Activated CD4-positive, alpha-beta T cell treated with anti-CD3 and anti-CD28 coated beads, Interleukin-2, amount 10 ng/mL, durations not matched to agents 24 days and 14 days (primary cell): ENCODE results near the gene FNDC3A. TPM values are rescaled to one million over a fixed set of nuclear protein-coding genes. Genes with fewer than 3 reads are reported as not detected.
"Not testable (repeated sequence)": the region's sequence is repeated elsewhere in the genome, so short reads cannot be mapped to it uniquely, and the experiment has no call there.

ENCODE experiments used
- DNase-seq: peaks from one replicate; pipeline ENCODE4 v3.0.0; 2022
- H3K27ac Mint-ChIP-seq: one replicate; pipeline ENCODE4 v1.8.0; 2022; ENCODE audit warnings: mild to moderate bottlenecking, mixed read lengths
- H3K27me3 Mint-ChIP-seq: one replicate; pipeline ENCODE4 v1.8.0; 2022; ENCODE audit warnings: mixed read lengths
- H3K36me3 Mint-ChIP-seq: one replicate; pipeline ENCODE4 v1.8.0; 2022; ENCODE audit warnings: low read depth, mild to moderate bottlenecking, mixed read lengths
- H3K4me1 Mint-ChIP-seq: one replicate; pipeline ENCODE4 v1.8.0; 2021; ENCODE audit warnings: mixed read lengths
- H3K4me3 Mint-ChIP-seq: one replicate; pipeline ENCODE4 v1.8.0; 2022; ENCODE audit warnings: mild to moderate bottlenecking, moderate library complexity, mixed read lengths
- H3K9me3 Mint-ChIP-seq: one replicate; pipeline ENCODE4 v1.8.0; 2021; ENCODE audit warnings: mixed read lengths
- intact Hi-C: fragments of 100-400 bp; cut with micrococcal nuclease; formaldehyde crosslinking; loops from one replicate; pipeline ENCODE4 v1.15.1; 2023
- total RNA-seq: library from RNA; stranded (reverse); gene quantifications from 2 replicates; pipeline ENCODE4 v1.2.3, GENCODE V29; 2022

The FNDC3A gene
- total RNA-seq, 1 donor from 2014 or later: 23.5 TPM

DNA sequence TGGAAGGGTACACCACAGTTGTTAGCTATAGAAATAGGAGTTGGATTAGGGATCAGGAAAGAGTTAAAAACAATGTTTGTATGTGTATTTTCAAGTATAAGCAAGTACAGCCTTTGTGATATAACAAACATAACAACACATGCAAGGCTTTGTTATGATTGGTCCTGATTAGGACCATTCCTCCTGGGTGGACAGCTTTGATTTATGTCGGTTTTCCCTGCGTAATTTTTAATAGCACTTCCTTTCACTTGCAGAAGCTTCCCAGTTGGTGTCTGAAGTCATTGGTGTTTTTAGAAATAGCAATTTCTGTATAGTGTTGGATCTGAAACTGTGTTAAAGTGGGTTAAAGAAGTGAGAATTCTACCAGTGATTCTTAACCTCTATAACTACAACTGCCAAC lies 10.0 kb downstream of the FNDC3A start:
- no peak overlapping the region for H3K4me3 Mint-ChIP-seq
- intact Hi-C loops: no loop called here
- H3K27me3 Mint-ChIP-seq: no peaks in the 10 kb centered on the region
- peaks cover 4% of the 10 kb centered on the region for H3K9me3 Mint-ChIP-seq
- H3K4me1 Mint-ChIP-seq: peaks cover 5% of the 10 kb centered on the region
- no peak overlapping the region for H3K27ac Mint-ChIP-seq
- peaks cover 19% of the 10 kb centered on the region for H3K36me3 Mint-ChIP-seq
- DNase-seq: no peak

DNA sequence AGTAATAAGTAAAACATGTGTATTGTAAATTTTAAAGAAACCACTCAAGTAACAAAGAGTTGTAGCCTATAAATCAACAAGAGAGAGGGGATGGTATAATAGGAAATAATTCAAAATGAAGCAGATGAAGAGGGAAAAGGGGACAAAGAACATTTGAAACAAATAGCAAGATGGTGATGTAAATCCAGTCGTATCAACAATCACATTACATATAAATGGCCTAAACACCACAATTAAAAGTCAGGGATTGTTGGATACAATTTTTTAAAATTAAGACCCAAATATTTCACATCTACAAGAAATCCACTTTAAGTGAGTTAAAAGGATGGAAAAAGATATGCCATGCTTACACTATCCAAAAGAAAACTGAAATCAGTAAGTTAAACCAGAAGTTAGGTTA lies 15.2 kb downstream of the FNDC3A start:
- H3K27ac Mint-ChIP-seq: no peak overlapping the region

GRCh38 chr13:48993150-48993549 lies 17.4 kb downstream of the FNDC3A start:
- Mint-ChIP-seq H3K36me3 (peaks cover 33% of the 10 kb centered on the region), H3K27ac (no peak overlapping the region), H3K27me3 (no peaks in the 10 kb centered on the region), H3K4me1 (peaks cover 6% of the 10 kb centered on the region), H3K4me3 (no peak overlapping the region), H3K9me3 (peaks cover 4% of the 10 kb centered on the region)
- DNase-seq: no peak
- intact Hi-C loops: loop anchor here (2.0 kb wide), 1 partner anchor 14 kb away; no protein-coding TSS in a partner anchor

More for the DNA sequence above, 15.2 kb downstream of the FNDC3A start:
- H3K36me3 Mint-ChIP-seq: peaks cover 30% of the 10 kb centered on the region
- H3K9me3 Mint-ChIP-seq: peaks cover 4% of the 10 kb centered on the region
- DNase-seq: no peak
- H3K4me1 Mint-ChIP-seq: peaks cover 6% of the 10 kb centered on the region
- no peaks in the 10 kb centered on the region for H3K27me3 Mint-ChIP-seq
- intact Hi-C loops: no loop called here
- H3K4me3 Mint-ChIP-seq: no peak overlapping the region

GRCh38 chr13:48994706-48995105 lies 19.0 kb downstream of the FNDC3A start:
- Mint-ChIP-seq H3K4me3 (no peak overlapping the region), H3K27me3 (no peaks in the 10 kb centered on the region), H3K36me3 (peaks cover 37% of the 10 kb centered on the region), H3K27ac (no peak overlapping the region), H3K9me3 (no peaks in the 10 kb centered on the region), H3K4me1 (peaks cover 6% of the 10 kb centered on the region)
- intact Hi-C loops: no loop called here
- no peak for DNase-seq

- H3K36me3 Mint-ChIP-seq: peaks cover 40% of the 10 kb centered on the region
- intact Hi-C loops: no loop called here
- no peak overlapping the region for H3K27ac Mint-ChIP-seq
- H3K27me3 Mint-ChIP-seq: no peaks in the 10 kb centered on the region
- no peak for DNase-seq
- peaks cover 12% of the 10 kb centered on the region for H3K9me3 Mint-ChIP-seq
- H3K4me1 Mint-ChIP-seq: peaks cover 8% of the 10 kb centered on the region
- H3K4me3 Mint-ChIP-seq: no peak overlapping the region
Observed at GRCh38 chr13:48998641-48999292, 23.1 kb downstream of the FNDC3A start.

DNA sequence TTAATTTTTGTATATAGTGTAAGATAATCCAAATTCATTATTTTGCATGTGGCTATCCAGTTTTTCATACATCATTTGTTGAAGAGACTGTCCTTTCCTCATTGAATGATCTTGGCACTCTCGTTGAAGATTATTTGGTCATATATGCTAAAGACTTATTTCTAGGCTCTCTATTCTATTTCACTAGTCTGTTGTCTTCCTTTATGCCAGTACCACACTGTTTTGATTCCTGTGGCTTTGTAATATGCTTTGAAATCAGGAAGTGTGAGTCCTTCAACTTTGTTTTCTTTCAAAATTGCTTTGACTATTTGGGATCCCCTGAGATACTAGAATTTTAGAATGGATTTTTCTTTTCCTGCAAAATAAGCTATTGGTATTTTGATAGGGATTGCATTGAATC lies 24.5 kb downstream of the FNDC3A start:
- Mint-ChIP-seq H3K36me3 (peaks cover 38% of the 10 kb centered on the region), H3K4me1 (peaks cover 3% of the 10 kb centered on the region), H3K9me3 (peaks cover 12% of the 10 kb centered on the region), H3K27ac (no peak overlapping the region), H3K27me3 (no peaks in the 10 kb centered on the region), H3K4me3 (no peak overlapping the region)
- intact Hi-C loops: no loop called here
- no peak for DNase-seq

- H3K27ac Mint-ChIP-seq, H3K9me3 Mint-ChIP-seq, intact Hi-C loops, H3K27me3 Mint-ChIP-seq, H3K4me1 Mint-ChIP-seq, DNase-seq, H3K4me3 Mint-ChIP-seq: not testable (repeated sequence)
- H3K36me3 Mint-ChIP-seq: peaks cover 30% of the 10 kb centered on the region
Observed at GRCh38 chr13:49018986-49019635, 43.4 kb downstream of the FNDC3A start.

GRCh38 chr13:49020328-49020727 lies 44.6 kb downstream of the FNDC3A start:
- Mint-ChIP-seq H3K27me3 (no peaks in the 10 kb centered on the region), H3K36me3 (peaks cover 32% of the 10 kb centered on the region), H3K9me3 (no peaks in the 10 kb centered on the region), H3K4me1 (peaks cover 1% of the 10 kb centered on the region), H3K4me3 (no peak overlapping the region), H3K27ac (no peak overlapping the region)
- intact Hi-C loops: no loop called here
- no peak for DNase-seq

DNA sequence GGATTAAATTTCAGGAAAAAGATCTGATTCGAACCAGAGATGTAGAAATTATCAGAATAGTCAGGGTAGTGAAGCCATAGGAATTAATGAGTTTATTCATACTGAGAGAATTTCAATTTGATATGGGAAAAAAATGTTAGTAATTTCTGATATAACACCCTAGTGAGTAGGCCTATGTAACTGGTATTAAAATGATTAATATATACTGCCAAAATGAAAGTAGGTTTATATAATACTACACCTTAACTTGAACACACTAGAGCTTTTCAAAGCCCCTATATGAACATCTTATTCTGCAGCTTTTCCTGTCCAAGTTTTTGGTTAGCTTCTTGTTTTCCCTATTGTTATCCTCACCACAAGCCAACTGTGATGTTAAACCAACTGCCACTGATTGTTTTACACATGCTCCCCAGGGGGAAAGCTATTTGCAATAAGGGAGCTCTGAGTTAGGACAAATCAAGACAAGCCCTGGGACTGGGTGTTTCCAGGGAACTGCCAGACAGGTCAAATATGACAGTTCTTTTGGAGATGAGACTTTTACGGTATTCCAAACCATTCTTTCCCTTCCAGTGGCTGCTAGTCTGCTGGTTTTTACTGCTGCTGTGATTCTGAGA lies 45.3 kb downstream of the FNDC3A start:
- peaks cover 32% of the 10 kb centered on the region for H3K36me3 Mint-ChIP-seq
- peaks cover 1% of the 10 kb centered on the region for H3K4me1 Mint-ChIP-seq
- H3K27ac Mint-ChIP-seq: no peak overlapping the region
- no peaks in the 10 kb centered on the region for H3K27me3 Mint-ChIP-seq
- no peaks in the 10 kb centered on the region for H3K9me3 Mint-ChIP-seq
- H3K4me3 Mint-ChIP-seq: no peak overlapping the region
- intact Hi-C loops: no loop called here
- DNase-seq: no peak

DNA sequence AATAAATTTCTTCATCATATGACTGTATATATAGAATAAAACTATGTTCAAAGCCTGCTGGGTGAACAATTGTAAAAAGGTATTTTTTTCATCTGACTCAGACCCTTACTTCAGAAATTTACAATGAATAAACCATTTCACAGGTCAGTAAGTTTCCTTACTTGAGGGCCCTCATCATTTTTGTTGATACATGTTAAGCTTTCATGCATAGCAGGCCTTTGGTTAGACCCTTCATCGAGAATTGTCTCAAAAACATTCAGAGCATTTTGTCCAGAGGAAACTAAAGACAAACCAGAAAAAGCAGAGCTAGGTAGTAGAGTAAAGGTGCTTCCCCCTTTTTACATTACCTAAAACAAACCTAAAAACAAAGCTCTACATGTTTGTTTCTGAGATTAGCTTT lies 46.2 kb downstream of the FNDC3A start:
- intact Hi-C loops: no loop called here
- Mint-ChIP-seq H3K27ac (no peak overlapping the region), H3K36me3 (peaks cover 35% of the 10 kb centered on the region), H3K27me3 (no peaks in the 10 kb centered on the region), H3K4me3 (no peak overlapping the region), H3K4me1 (peaks cover 1% of the 10 kb centered on the region), H3K9me3 (no peaks in the 10 kb centered on the region)
- no peak for DNase-seq

DNA sequence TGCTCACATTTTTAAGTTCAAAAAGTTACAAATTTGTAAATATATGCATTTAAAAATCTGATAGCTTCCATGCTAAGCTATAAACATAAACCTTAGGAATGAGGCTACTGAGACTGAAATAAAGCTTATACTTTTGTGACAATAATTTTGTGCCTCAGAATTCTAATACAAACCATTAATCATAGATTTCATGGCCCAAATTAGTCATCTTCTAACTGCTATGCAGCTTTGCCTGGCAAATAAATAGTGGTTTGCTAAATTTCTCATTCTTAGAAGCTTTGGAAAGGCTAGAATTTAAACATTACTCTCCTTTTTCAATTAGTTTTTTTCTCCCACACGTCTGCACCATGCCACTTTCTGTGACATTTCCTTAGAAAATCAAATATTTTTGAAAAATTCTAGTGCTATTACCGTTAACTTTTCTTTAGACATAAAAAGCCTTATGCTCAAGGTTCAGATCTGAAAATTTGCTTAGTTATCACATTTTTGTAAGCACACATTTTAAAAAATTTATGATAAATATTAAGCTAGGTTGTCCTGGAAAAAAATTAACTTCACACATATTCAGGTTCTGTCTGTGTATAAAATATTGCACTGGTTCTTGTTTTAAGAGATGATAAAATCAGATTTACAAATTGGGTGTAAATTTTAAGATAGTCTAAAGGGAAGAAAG lies 46.9 kb downstream of the FNDC3A start:
- no peak for DNase-seq
- intact Hi-C loops: no loop called here
- H3K36me3 Mint-ChIP-seq: peaks cover 34% of the 10 kb centered on the region
- H3K27ac Mint-ChIP-seq: no peak overlapping the region
- H3K27me3 Mint-ChIP-seq: no peaks in the 10 kb centered on the region
- no peak overlapping the region for H3K4me3 Mint-ChIP-seq
- peaks cover 1% of the 10 kb centered on the region for H3K4me1 Mint-ChIP-seq
- H3K9me3 Mint-ChIP-seq: peaks cover 3% of the 10 kb centered on the region

GRCh38 chr13:49023431-49023830 lies 47.7 kb downstream of the FNDC3A start:
- peaks cover 1% of the 10 kb centered on the region for H3K4me1 Mint-ChIP-seq
- no peaks in the 10 kb centered on the region for H3K27me3 Mint-ChIP-seq
- no peak for DNase-seq
- no peak overlapping the region for H3K4me3 Mint-ChIP-seq
- intact Hi-C loops: no loop called here
- peaks cover 38% of the 10 kb centered on the region for H3K36me3 Mint-ChIP-seq
- H3K9me3 Mint-ChIP-seq: peaks cover 7% of the 10 kb centered on the region
- no peak overlapping the region for H3K27ac Mint-ChIP-seq

GRCh38 chr13:49026851-49027250 lies 51.1 kb downstream of the FNDC3A start:
- Mint-ChIP-seq H3K4me3 (no peak overlapping the region), H3K9me3 (peaks cover 12% of the 10 kb centered on the region), H3K27me3 (no peaks in the 10 kb centered on the region), H3K27ac (no peak overlapping the region), H3K36me3 (peaks cover 34% of the 10 kb centered on the region), H3K4me1 (no peaks in the 10 kb centered on the region)
- DNase-seq: no peak
- intact Hi-C loops: no loop called here

DNA sequence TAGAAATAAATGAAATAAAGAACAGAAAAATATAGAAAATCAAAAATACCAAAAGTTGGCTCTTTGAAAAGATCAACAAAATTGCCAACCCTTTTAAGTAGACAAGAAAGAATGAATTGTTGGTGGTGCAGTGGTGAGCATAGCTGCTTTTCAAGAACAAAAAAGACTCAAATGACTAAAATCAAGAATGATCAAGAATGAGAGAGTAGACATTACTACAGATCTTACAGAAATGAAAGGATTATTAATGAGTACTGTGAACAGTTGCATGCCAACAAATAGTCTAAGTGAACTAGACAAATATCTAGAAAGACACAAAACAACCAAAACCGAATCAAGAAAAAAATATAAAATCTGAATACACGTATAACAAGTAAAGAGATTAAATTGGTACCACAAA lies 53.9 kb downstream of the FNDC3A start:
- intact Hi-C loops: no loop called here
- H3K9me3 Mint-ChIP-seq: peaks cover 12% of the 10 kb centered on the region
- H3K4me3 Mint-ChIP-seq: no peak overlapping the region
- H3K36me3 Mint-ChIP-seq: peaks cover 24% of the 10 kb centered on the region
- H3K27me3 Mint-ChIP-seq: no peaks in the 10 kb centered on the region
- no peak overlapping the region for H3K27ac Mint-ChIP-seq
- no peaks in the 10 kb centered on the region for H3K4me1 Mint-ChIP-seq
- no peak for DNase-seq
